Heart left ventricle (tissue), 16 donors: Measurements from ENCODE around the gene PQBP1. TPM values are rescaled to one million over a fixed set of nuclear protein-coding genes. Genes with fewer than 3 reads are reported as not detected.

Experiments used
- ATAC-seq, 4 donors: fragments of 200-7000 bp; cut with Tn5 transposase; one replicate each; pipeline ENCODE4 v1.9.1; 2020 to 2022; ENCODE audit warnings: moderate library complexity in 4 of 4, mild to moderate bottlenecking in 3 of 4, moderate number of reproducible peaks in 1 of 4
- DNase-seq, 5 donors: peaks; one replicate each; pipeline ENCODE4 v3.0.0-alpha.2; 2020
- H3K27ac ChIP-seq, 12 donors: fragments of 200-600 bp; sonication (generic) in 4 of 12; one replicate each; pipeline versions ENCODE4 v1.5.0 to v1.8.0; 2016 to 2022; ENCODE audit warnings: mild to moderate bottlenecking in 2 of 12
- H3K27me3 ChIP-seq, 9 donors: fragments of 200-600 bp; sonication (generic) in 2 of 9; one replicate each; pipeline versions ENCODE4 v1.5.1 to v1.8.0; 2016 to 2022; ENCODE audit warnings: mild to moderate bottlenecking in 3 of 9
- H3K36me3 ChIP-seq, 9 donors: fragments of 200-600 bp; sonication (generic) in 2 of 9; one replicate each; pipeline versions ENCODE4 v1.5.0 to v1.8.0; 2018 to 2022; ENCODE audit warnings: mild to moderate bottlenecking in 2 of 9
- H3K4me1 ChIP-seq, 12 donors: fragments of 200-600 bp; sonication (generic) in 4 of 12; one replicate each; pipeline versions ENCODE4 v1.5.0 to v1.8.0; 2016 to 2022; ENCODE audit warnings: mild to moderate bottlenecking in 3 of 12
- H3K4me3 ChIP-seq, 12 donors: fragments of 200-600 bp; sonication (generic) in 4 of 12; one replicate each; pipeline versions ENCODE4 v1.5.0 to v1.8.0; 2017 to 2022; ENCODE audit warnings: mild to moderate bottlenecking in 9 of 12, moderate library complexity in 4 of 12
- H3K9me3 ChIP-seq, 12 donors: fragments of 200-600 bp; sonication (generic) in 4 of 12; one replicate each; pipeline versions ENCODE4 v1.5.0 to v1.8.0; 2016 to 2022; ENCODE audit warnings: mild to moderate bottlenecking in 1 of 12
- POLR2A ChIP-seq, 2 donors: fragments of 450-650 bp; IDR thresholded peaks; one replicate each; pipeline ENCODE4 v1.6.1; 2017; ENCODE audit warnings: antibody characterized with exemption in 2 of 2, mild to moderate bottlenecking in 2 of 2, moderate library complexity in 2 of 2
- WGBS, 4 donors: extraction: QIAGEN DNeasy Blood & Tissue Kit in 2 of 4; methylation state at CpG; one replicate each; pipeline versions ENCODE4 v1.1.5 to v1.1.7; 2013 to 2018; 5-methylcytosine and 5-hydroxymethylcytosine counted together
- intact Hi-C, 10 donors: fragments of 100-400 bp; cut with DNase I; formaldehyde crosslinking; loops; one replicate each; pipeline versions ENCODE4 v1.11.1 to v1.14.2; 2022
- polyA plus RNA-seq, 2 donors: library from polyadenylated mRNA; stranded (reverse); fragments of 200-250 nt; gene quantifications; one replicate each; pipeline ENCODE4 v1.2.3, GENCODE V29; 2013
- total RNA-seq, 9 donors: library from RNA; depleted of rRNA in 2 of 9; stranded (reverse); fragments of >200 nt in 2 of 9; fragmentation: NEBNext Ultra II Directional in 3 of 9; extraction: Animal tissue kit (Norgen Biotek cat#: 25700) in 3 of 9; gene quantifications; one replicate each; pipeline versions ENCODE4 v1.1.0 to v1.2.4, GENCODE V29; 2016 to 2023
- TF ChIP-seq, protein P1 (sequence below), 12 donors: fragments of 200-600 bp; sonication (generic) in 4 of 12; IDR thresholded peaks; one replicate each; pipeline versions ENCODE4 v1.5.0 to v1.8.0; 2018 to 2022; ENCODE audit warnings: antibody characterized with exemption in 12 of 12, mild to moderate bottlenecking in 5 of 12
- donor health status: ischemic (EF 13 %, LVEDD 7.1; RV severe dilation, severe dysfunction).
- donor health status: healthy with polysubstance abuse.
- donor health status: DM: no; HTN: yes; CAD: no.
- donor health status: DM: no; HTN: no; CAD: no.
- donor health status: ischemic (EF 25% LVEDD 6.9; RV normal size, moderate dysfunction).
- donor health status: ischemic (EF 25% LVEDD 5.7; RV mildly dilated, moderate dysfunction).
- donor health status: healthy.
- donor health status: DM: yes; HTN: yes; CAD: no.
- donor health status: ischemic (EF 35%, LVEDD 5.7; RV mildly dilated, moderate dysfunction).
- donor health status: nonischemic (EF 11% LVEDD 7.7; RV severe dilation, severe dysfunction).
- donor health status: DM: yes; HTN: yes; CAD: no.
- donor health status: PGD.
- donor health status: ischemic (EF 29% LVEDD 5.4; RV normal size, mild dysfunction).
- donor health status: nonischemic (EF 23%, LVEDD 6.1; RV moderate dilation, normal function).

The PQBP1 gene
- total and polyA plus RNA-seq, 11 donors, result 45.3 to 99.0 (median 53.2) TPM

GRCh38 chrX:48936429-48937053 is 38.8 kb downstream of the PQBP1 start:
- H3K27ac ChIP-seq, result peak overlapping the region in 5 of 12 donors; percentile 3 to 82 (median 30)

GRCh38 chrX:48937054-48937907 is 39.6 kb downstream of the PQBP1 start:
- Histone ChIP-seq H3K27me3 (no peaks in the 10 kb centered on the region), H3K4me1 (peaks cover 0 to 72% (median 8%) of the 10 kb centered on the region in 12 donors), H3K27ac (peak overlapping the region in 6 of 12 donors; percentile 3 to 82 (median 34)), H3K36me3 (peaks cover 0 to 33% (median 16%) of the 10 kb centered on the region in 9 donors), H3K4me3 (peak overlapping the region in 1 of 12 donors; percentile 28), H3K9me3 (peaks cover 0 to 7% (median 0%) of the 10 kb centered on the region in 12 donors)
- intact Hi-C loops, result no loop called here
- DNase-seq (peak; percentile 41 to 77 (median 46)), ATAC-seq (peak; percentile 62 to 82 (median 66))
- 30 to 48% (median 43%) methylated on average over 7 to 9 of the region's 9 CpGs for WGBS, 4 donors
- TF ChIP-seq, protein P1, sequence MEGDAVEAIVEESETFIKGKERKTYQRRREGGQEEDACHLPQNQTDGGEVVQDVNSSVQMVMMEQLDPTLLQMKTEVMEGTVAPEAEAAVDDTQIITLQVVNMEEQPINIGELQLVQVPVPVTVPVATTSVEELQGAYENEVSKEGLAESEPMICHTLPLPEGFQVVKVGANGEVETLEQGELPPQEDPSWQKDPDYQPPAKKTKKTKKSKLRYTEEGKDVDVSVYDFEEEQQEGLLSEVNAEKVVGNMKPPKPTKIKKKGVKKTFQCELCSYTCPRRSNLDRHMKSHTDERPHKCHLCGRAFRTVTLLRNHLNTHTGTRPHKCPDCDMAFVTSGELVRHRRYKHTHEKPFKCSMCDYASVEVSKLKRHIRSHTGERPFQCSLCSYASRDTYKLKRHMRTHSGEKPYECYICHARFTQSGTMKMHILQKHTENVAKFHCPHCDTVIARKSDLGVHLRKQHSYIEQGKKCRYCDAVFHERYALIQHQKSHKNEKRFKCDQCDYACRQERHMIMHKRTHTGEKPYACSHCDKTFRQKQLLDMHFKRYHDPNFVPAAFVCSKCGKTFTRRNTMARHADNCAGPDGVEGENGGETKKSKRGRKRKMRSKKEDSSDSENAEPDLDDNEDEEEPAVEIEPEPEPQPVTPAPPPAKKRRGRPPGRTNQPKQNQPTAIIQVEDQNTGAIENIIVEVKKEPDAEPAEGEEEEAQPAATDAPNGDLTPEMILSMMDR (IDR thresholded peaks at IDR 0.05), result peak in 1 of 12 donors; percentile 13
- no peak for TF ChIP-seq POLR2A (IDR thresholded peaks at IDR 0.05)

More at GRCh38 chrX:48936429-48937053, 38.8 kb downstream of the PQBP1 start:
- intact Hi-C loops, result no loop called here
- TF ChIP-seq, protein P1 (IDR thresholded peaks at IDR 0.05), result no peak
- no peak for TF ChIP-seq POLR2A (IDR thresholded peaks at IDR 0.05)
- ATAC-seq (no peak), DNase-seq (no peak)
- Histone ChIP-seq H3K4me3 (no peak overlapping the region), H3K27me3 (no peaks in the 10 kb centered on the region), H3K9me3 (peaks cover 0 to 8% (median 0%) of the 10 kb centered on the region in 12 donors), H3K4me1 (peaks cover 0 to 69% (median 8%) of the 10 kb centered on the region in 12 donors), H3K36me3 (peaks cover 0 to 40% (median 16%) of the 10 kb centered on the region in 9 donors)
- WGBS, 4 donors, result 86 to 93% (median 90%) methylated on average over 8 of the region's 8 CpGs

DNA sequence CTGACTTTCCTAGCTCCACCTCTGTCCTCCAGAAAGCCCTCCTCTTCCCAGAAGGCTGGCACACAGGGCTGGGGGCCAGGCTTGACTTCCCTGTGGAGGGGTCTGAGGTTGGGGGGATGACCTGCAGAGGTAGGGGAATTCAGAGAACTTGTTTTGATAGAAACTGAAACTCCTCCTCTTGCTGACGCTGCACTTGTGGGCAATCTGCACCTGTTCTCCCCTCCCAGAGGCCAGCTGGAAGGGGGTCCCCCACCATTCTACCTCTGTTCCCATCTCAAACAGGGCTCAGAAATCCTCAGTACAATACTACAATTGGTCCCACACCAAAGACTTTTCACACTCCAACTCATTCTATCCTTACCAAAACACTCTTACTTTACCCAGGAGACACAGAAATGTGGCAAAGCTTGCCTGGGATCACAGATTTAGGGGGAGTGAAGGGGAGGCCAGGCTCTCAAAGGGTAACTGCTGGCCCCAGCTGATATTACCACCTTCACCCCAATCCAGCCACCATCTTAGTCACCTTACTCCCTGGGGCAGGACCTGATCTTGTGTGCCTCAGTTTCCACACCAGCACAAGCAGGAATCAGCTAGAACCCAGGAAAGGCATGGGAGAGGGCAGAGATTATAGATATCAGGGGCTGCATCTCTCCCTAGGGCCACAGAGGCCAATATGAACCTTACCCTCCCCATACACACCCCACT is 41.1 kb downstream of the PQBP1 start:
- Histone ChIP-seq H3K4me3 (no peak overlapping the region), H3K9me3 (no peaks in the 10 kb centered on the region), H3K4me1 (peaks cover 0 to 72% (median 8%) of the 10 kb centered on the region in 12 donors), H3K27ac (peak overlapping the region in 1 of 12 donors; percentile 82), H3K27me3 (no peaks in the 10 kb centered on the region), H3K36me3 (peaks cover 0 to 29% (median 21%) of the 10 kb centered on the region in 9 donors)
- intact Hi-C loops, result no loop called here
- 77 to 88% (median 80%) methylated on average over 1 of the region's 1 CpG for WGBS, 4 donors
- TF ChIP-seq POLR2A (IDR thresholded peaks at IDR 0.05), result no peak
- TF ChIP-seq, protein P1 (IDR thresholded peaks at IDR 0.05), result no peak
- no peak for ATAC-seq
- DNase-seq, result no peak
